Activated naive CD4-positive, alpha-beta T cell treated with Interleukin-2 at 50 U/mL for 16 hours (primary cell): ENCODE results near the gene KRTAP12-1.
"Not testable (repeated sequence)": the region's sequence is repeated elsewhere in the genome, so short reads cannot be mapped to it uniquely, and the experiment has no call there.

Experiments used
- DNase-seq: peaks from one replicate; pipeline ENCODE4 v3.0.0-alpha.2; 2020

Gene KRTAP12-1

GRCh38 chr21:44638506-44639330 lies 43.2 kb downstream of the KRTAP12-1 start:
- DNase-seq: not testable (repeated sequence)

GRCh38 chr21:44637851-44638348 lies 44.1 kb downstream of the KRTAP12-1 start:
- DNase-seq: not testable (repeated sequence)

DNA sequence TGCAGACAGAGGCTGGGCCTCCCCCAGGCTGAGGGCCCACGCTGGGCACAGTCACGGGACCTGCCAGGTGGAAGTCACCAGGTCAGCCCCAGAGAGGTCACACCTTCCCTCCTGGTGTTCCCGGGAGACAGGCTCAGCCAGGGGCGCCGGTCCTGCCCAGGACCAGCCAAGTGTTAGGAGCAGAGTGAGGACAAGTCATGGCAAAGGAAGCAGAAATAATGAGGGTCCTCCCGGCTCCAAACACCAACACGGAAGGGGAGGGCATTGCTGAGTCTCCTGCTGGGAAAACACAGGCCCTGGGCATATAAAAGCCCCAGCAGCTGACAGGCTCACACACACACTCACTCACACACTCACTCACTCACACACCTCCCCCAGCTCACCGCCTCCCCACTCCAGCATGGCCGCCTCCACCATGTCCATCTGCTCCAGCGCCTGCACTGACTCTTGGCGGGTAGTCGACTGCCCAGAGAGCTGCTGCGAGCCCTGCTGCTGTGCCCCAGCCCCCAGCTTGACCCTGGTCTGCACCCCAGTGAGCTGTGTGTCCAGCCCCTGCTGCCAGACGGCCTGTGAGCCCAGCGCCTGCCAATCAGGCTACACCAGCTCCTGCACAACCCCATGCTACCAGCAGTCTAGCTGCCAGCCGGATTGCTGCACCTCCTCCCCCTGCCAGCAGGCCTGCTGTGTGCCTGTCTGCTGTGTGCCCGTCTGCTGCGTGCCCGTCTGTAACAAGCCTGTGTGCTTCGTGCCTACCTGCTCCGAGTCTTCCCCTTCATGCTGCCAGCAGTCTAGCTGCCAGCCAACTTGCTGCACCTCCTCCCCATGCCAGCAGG lies 44.7 kb downstream of the KRTAP12-1 start, which contains the start of gene KRTAP10-10:
TSS of gene KRTAP10-10 (plus strand) at position 339 of the 833 bp plus-strand sequence. CDS start at position 401, 62 bp downstream.
- no peak for DNase-seq

- DNase-seq: no peak
Observed at GRCh38 chr21:44636209-44637017, 45.5 kb downstream of the KRTAP12-1 start.

DNA sequence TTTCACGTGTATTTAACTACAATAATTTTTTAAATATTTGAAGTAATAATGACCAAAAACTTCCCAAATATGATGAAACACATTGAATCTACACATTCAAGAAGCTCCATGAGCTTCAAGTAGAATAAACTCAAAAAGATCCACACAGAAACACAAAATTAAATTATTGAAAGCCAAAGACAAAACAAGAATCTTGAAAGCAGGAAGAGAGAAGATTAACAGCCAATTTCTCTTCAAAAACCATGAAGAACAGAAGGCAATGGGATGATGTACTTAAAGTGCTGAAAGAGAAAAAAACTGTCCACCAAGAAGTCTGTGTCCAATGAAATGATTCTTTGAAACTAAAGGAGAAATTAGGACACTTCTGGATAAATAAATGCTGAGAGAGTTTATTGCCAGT lies 49.9 kb downstream of the KRTAP12-1 start:
- DNase-seq: no peak
